Upper lobe of right lung (tissue), 1 donor: ENCODE data around the gene ITPRIP. TPM values are rescaled to one million over a fixed set of nuclear protein-coding genes. Genes with fewer than 3 reads are reported as not detected.

Experiments
- ATAC-seq: fragments of 200-7000 bp; cut with Tn5 transposase; one replicate; pipeline ENCODE4 v1.9.1; 2020; ENCODE audit warnings: mild to moderate bottlenecking, moderate library complexity
- DNase-seq: peaks from one replicate; pipeline ENCODE4 v3.0.0-alpha.2; 2020
- H3K27ac ChIP-seq: fragments of 200-600 bp; one replicate; pipeline ENCODE4 v1.8.0; 2022
- H3K27me3 ChIP-seq: fragments of 200-600 bp; one replicate; pipeline ENCODE4 v1.8.0; 2022; ENCODE audit warnings: mild to moderate bottlenecking
- H3K36me3 ChIP-seq: fragments of 200-600 bp; one replicate; pipeline ENCODE4 v1.8.0; 2022
- H3K4me1 ChIP-seq: fragments of 200-600 bp; one replicate; pipeline ENCODE4 v1.8.0; 2022
- H3K4me3 ChIP-seq: fragments of 200-600 bp; one replicate; pipeline ENCODE4 v1.8.0; 2022; ENCODE audit warnings: mild to moderate bottlenecking
- H3K9me3 ChIP-seq: fragments of 200-600 bp; one replicate; pipeline ENCODE4 v1.8.0; 2022
- CTCF ChIP-seq: fragments of 200-600 bp; IDR thresholded peaks from one replicate; pipeline ENCODE4 v1.8.0; 2022; ENCODE audit warnings: antibody characterized with exemption
- intact Hi-C: fragments of 100-400 bp; cut with DNase I; formaldehyde crosslinking; loops from one replicate; pipeline ENCODE4 v1.11.0; 2022
- total RNA-seq: library from RNA; stranded (reverse); fragmentation: NEBNext Ultra II Directional; extraction: Animal tissue kit (Norgen Biotek cat#: 25700); gene quantifications from one replicate; pipeline ENCODE4 v1.2.1, GENCODE V29; 2021
- donor health status: DM: no; HTN: yes; CAD: no; lungs with severe emphysema.

The ITPRIP gene
- total RNA-seq, 1 donor from 2014 or later: 34.4 TPM

DNA sequence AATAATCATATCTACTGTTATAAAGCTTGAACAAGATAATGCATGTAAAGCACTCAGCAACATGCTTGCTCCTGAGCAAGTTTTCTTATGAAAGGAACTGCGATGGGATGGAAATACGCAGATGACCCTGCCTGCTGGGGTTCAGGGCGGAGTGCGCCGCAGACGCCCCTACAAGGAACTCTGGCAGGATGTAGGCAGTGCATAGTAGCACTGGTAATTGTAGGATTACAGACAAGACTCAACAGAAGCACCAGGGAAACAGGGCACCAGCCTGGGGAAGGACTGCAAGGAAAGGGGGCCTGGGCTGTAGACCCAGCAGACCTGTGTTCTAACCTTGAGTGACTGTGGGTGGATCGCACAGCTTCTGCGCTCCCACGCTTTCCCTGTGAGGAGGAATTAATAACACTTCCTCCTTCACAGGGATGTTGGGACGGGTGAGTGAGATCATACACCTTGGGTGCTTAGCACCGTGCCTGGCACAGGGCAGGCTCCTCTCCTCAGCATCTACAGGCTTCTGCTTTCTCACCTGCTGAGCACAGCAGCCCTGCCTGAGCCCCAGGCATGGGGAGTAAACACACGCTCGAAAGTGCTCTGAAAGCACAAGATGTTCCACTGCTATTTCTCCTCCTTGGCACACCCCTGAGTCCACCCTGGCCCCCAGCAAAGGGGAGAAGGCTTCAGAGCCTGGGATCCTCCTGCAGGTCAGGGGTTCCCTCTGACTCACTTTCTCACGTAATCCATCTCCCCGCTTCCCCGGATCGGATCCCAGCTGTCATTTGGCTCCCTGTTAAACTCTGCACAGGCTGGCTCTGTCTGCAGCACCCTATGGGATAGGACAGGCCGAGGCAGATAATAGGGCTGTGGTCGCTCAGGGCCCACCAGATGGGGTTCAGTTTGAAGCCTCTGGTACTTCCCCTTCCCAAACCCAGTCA is 19.2 kb downstream of the ITPRIP start:
- no peak for TF ChIP-seq CTCF
- peak overlapping the region; percentile 42 for H3K27ac ChIP-seq

DNA sequence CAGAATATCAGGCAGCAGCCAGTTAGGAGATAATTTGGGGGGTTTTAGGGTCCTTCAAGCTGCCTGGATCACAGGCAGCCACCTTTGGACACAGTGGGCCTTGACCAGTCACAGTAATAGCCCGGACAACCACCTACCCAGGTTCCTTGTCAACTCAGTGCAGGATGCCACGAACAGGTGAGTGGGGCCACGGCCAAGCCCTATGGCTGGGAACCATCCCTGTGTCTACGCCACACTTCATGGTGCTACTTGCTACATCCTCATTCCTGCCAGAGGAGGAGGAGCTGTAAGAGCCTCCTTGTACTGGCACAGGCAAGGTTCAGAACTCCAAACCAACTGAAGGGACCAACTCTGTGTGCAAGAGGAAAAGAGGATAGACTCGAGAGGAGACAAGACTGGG is 19.9 kb downstream of the ITPRIP start:
- Histone ChIP-seq H3K36me3 (peaks cover 24% of the 10 kb centered on the region), H3K4me1 (peaks cover 71% of the 10 kb centered on the region), H3K9me3 (no peaks in the 10 kb centered on the region), H3K27ac (no peak overlapping the region), H3K4me3 (no peak overlapping the region), H3K27me3 (no peaks in the 10 kb centered on the region)
- intact Hi-C loops: no loop called here
- ATAC-seq (no peak), DNase-seq (peak; percentile 38)
- no peak for TF ChIP-seq CTCF

More for the DNA sequence above, 19.2 kb downstream of the ITPRIP start:
- Histone ChIP-seq H3K4me1 (peaks cover 78% of the 10 kb centered on the region), H3K9me3 (no peaks in the 10 kb centered on the region), H3K36me3 (peaks cover 17% of the 10 kb centered on the region), H3K27me3 (no peaks in the 10 kb centered on the region), H3K4me3 (no peak overlapping the region)
- DNase-seq (peak; percentile 63), ATAC-seq (peak; percentile 42)
- intact Hi-C loops: no loop called here

DNA sequence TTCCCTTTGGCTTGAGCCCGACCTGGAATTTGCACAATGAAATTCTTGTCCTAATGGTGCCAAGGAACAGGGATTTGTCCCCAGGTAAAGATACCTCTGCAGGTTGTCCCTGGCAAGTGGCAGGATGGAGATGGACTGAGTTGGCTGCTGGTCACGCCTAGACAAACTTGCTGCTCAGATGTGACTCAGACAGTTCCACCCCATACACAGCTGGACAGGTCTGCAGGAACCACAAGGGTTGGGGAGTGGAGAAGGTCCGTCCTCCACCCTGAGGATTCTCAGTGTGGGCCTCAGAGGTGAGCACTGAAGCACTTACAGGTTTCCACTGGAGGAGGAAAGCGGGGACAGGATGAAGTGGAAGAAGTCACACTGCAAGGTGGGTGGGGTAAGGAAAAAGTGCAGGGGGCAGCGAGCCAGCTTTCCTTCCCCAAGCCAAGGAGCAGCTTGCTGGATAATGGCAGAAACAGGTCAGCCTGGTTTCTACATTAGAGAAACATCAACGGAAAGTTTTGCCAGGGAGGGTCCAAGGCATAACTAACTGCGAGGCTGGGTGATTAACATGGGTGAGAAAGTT is 20.5 kb downstream of the ITPRIP start:
- Histone ChIP-seq H3K27me3 (no peaks in the 10 kb centered on the region), H3K27ac (no peak overlapping the region), H3K4me3 (no peak overlapping the region), H3K36me3 (peaks cover 30% of the 10 kb centered on the region), H3K4me1 (peaks cover 66% of the 10 kb centered on the region), H3K9me3 (no peaks in the 10 kb centered on the region)
- DNase-seq (peak; percentile 26), ATAC-seq (no peak)
- no peak for TF ChIP-seq CTCF
- intact Hi-C loops: no loop called here

- Histone ChIP-seq H3K27me3 (no peaks in the 10 kb centered on the region), H3K4me1 (peaks cover 61% of the 10 kb centered on the region), H3K4me3 (no peak overlapping the region), H3K36me3 (peaks cover 35% of the 10 kb centered on the region), H3K27ac (no peak overlapping the region), H3K9me3 (no peaks in the 10 kb centered on the region)
- TF ChIP-seq CTCF: no peak
- ATAC-seq: no peak
- DNase-seq: no peak
- intact Hi-C loops: no loop called here
Measured at GRCh38 chr10:104317269-104317710, 21.0 kb downstream of the ITPRIP start.

GRCh38 chr10:104316321-104317099 is 21.8 kb downstream of the ITPRIP start:
- H3K36me3 ChIP-seq: peaks cover 41% of the 10 kb centered on the region
- H3K27me3 ChIP-seq: no peaks in the 10 kb centered on the region
- intact Hi-C loops: no loop called here
- TF ChIP-seq CTCF: no peak
- no peak overlapping the region for H3K4me3 ChIP-seq
- H3K9me3 ChIP-seq: no peaks in the 10 kb centered on the region
- DNase-seq: no peak
- peaks cover 58% of the 10 kb centered on the region for H3K4me1 ChIP-seq
- ATAC-seq: no peak
- H3K27ac ChIP-seq: no peak overlapping the region
